IPS-NIHi7 (cell line): ENCODE data around the gene PSMB9.

ENCODE experiments used
- DNase-seq: peaks from one replicate; pipeline ENCODE4 v3.0.0; 2012; ENCODE audit warnings: mixed read lengths; ENCODE audit errors: extremely low spot score

PSMB9 gene

GRCh38 chr6:32839356-32839755 is 14.6 kb upstream of the PSMB9 start:
- no peak for DNase-seq

GRCh38 chr6:32840604-32841246 is 13.3 kb upstream of the PSMB9 start:
- no peak for DNase-seq

- DNase-seq: no peak
These were observed 11.9 kb upstream of the PSMB9 start for GRCh38 chr6:32842021-32842650.

- DNase-seq: no peak
These were observed 11.3 kb upstream of the PSMB9 start for GRCh38 chr6:32842690-32843089.

GRCh38 chr6:32843331-32843978 is 10.5 kb upstream of the PSMB9 start:
- no peak for DNase-seq

- DNase-seq: peak; percentile 94
These were observed 9.8 kb upstream of the PSMB9 start, which contains the start of gene PSMB8 for GRCh38 chr6:32843979-32844838. TSS of gene PSMB8 (minus strand) at chr6:32844047. CDS start at chr6:32843996, 51 bp downstream.

- DNase-seq: no peak
These were observed 9.1 kb upstream of the PSMB9 start for GRCh38 chr6:32844839-32845383.

GRCh38 chr6:32845384-32845884 is 8.6 kb upstream of the PSMB9 start:
- DNase-seq: no peak

GRCh38 chr6:32847004-32847403 is 7.0 kb upstream of the PSMB9 start:
- DNase-seq: no peak

- no peak for DNase-seq
These were observed 6.2 kb upstream of the PSMB9 start for GRCh38 chr6:32847795-32848194.

GRCh38 chr6:32849126-32849525 is 4.9 kb upstream of the PSMB9 start:
- no peak for DNase-seq

GRCh38 chr6:32851025-32851424 is 3.0 kb upstream of the PSMB9 start:
- DNase-seq: no peak

- no peak for DNase-seq
These were observed 1.8 kb upstream of the PSMB9 start for GRCh38 chr6:32852018-32852843.

GRCh38 chr6:32852844-32853540 is 1.0 kb upstream of the PSMB9 start:
- DNase-seq: peak; percentile 22

GRCh38 chr6:32854376-32855178 is 585 bp downstream of the PSMB9 start:
- DNase-seq: no peak

- no peak for DNase-seq
These were observed 1.6 kb downstream of the PSMB9 start for GRCh38 chr6:32855467-32856174.

- DNase-seq: no peak
These were observed 3.3 kb downstream of the PSMB9 start for GRCh38 chr6:32857156-32857891.

- DNase-seq: no peak
These were observed 4.2 kb downstream of the PSMB9 start for GRCh38 chr6:32858194-32858593.
